ENCODE data around the gene ADAM19.

ADAM19 gene

GRCh38 chr5:157481666-157482065, 93.9 kb downstream of the ADAM19 start:
- no peak for DNase-seq

DNA sequence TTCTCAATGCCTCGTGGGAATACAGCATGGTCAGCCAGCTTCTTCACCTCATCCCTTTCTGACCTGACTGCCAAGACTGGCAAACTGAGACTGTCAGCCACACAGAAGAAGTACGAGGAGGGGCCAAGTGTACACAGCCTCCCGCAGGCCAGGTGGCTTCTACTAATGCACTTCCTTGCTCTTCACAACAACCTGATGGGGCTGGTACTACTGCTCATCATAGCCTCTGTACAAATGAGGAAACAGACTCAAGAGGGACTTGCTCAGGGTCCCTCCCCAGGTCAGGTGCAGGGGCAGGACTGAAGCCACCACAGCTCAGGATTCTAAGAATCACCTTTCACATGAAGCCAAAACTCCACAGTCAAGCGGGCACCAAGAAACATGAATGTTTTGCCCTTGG, 94.3 kb downstream of the ADAM19 start:
- no peak for DNase-seq

DNA sequence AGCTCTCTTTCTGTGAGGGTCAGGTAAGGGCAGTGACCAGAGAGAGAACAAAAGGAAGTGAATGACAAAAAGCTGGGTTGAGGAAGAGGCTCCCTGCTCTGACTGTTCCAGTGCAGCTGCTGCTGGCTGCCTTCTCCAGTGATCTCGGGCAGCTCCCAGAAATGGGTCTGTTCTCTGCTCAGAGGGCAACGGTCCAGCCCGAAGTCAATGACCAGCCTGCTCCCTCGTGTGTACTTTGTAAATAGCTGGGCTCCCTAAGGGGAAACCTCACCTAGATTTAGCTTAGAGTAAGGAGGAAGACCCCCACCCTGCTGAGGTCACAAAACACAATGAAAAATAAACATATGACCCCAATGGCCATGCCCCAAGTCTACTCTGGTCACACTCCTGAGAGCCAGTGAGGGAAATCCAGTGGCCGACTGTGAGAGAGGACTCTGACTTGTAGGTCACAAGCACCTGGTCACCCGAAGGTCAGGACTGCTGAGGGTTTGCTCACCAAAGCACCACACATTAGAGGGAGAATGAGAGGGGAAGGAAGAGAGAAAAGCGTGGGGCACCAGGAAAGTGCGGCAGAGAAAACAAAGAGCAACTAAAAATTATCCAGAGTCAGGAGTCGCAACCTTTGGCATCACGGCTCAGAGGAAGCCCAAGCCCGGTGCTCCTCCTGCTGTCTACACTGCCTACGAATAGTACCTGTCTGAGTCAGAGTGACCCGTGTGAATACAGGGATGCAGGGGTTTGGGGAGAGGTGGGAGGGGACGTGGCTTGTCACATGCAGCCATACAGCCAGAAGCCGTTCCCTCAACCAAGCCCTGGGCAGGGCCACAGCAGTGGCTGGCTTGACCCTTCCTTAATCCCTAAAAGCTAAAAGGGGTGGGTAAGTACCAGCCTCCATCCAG, 95.7 kb downstream of the ADAM19 start:
- DNase-seq = no peak

- DNase-seq = no peak
Observed at GRCh38 chr5:157479166-157479565, 96.4 kb downstream of the ADAM19 start.

DNA sequence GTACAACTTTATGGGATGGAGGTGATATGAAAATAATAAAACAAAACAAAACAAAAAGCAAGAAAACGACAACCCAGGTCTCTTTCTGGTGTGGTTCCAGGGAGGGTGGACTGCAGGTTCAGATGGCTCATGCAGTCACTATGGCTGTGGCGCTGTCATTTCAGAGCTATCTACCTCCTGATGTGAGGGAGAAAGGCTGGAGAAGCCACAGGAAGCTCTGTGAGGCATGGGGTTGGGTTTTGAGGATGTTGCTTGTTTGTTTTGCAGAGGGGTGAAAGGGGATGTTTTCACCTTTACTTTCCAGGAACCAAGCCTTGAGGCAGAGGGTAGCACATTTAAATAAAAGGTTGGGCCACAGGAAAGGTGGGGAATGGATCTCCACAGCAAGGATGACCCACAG, 96.8 kb downstream of the ADAM19 start:
- DNase-seq = no peak

GRCh38 chr5:157477814-157478494, 97.6 kb downstream of the ADAM19 start:
- DNase-seq = no peak

GRCh38 chr5:157476702-157477408, 98.7 kb downstream of the ADAM19 start:
- DNase-seq = no peak

- DNase-seq = no peak
Observed at GRCh38 chr5:157475432-157475831, 100.1 kb downstream of the ADAM19 start.

GRCh38 chr5:157473383-157474320, 101.9 kb downstream of the ADAM19 start:
- no peak for DNase-seq

DNA sequence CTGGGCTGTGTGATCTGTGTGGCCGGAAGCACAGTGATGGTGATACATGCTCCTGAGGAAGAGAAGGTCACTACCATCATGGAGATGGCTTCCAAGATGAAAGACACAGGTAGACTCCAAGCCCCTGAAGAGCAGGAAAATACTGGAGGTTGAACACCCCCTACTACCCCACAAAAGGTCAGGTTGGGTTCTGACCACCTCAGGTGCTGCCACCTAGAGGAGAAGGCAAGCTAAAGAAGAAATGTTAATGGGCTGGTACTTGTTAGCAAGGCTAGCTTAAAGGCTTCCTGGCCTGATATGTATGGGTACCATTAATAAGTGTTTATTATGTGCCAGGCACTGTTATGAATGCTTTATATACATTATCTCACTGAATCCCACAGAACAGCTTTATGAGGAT, 103.9 kb downstream of the ADAM19 start:
- no peak for DNase-seq

DNA sequence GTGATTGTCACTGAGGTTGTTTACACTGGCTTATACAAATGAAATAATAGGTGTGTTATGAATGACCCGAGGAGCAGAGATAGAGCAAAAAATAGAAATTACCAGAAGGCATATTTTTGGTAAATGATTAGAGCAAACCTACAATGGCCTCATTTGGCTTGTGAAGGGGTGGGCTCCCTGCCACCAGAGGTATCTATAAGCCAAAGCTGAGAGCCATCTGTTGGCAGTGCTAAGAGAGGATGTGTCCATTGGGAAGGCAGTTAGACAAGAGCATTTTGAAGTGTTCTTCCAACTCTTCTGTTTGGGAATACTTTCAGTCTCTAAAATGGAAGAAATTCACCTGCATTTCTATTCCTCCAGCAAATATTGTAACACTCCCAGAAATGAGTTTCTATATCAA, 104.9 kb downstream of the ADAM19 start:
- no peak for DNase-seq

DNA sequence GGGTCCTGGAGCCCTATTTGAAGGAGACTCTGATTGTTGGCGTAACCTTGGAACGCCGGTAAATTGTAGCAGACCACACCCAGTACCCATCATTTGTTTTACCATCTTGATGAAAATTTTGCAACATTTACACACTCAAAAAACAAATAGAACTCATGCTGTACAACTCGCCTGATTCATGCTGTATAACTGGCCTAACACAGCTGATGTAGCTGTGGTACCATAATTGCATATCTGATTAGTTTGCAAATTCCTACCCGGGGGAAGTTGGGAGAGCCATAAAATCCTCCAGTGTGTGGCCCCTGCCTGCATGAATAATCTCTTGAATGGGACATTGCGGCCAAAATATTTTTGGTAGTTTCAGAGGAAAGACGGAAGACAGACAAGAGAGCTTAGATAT, 105.9 kb downstream of the ADAM19 start:
- no peak for DNase-seq

DNA sequence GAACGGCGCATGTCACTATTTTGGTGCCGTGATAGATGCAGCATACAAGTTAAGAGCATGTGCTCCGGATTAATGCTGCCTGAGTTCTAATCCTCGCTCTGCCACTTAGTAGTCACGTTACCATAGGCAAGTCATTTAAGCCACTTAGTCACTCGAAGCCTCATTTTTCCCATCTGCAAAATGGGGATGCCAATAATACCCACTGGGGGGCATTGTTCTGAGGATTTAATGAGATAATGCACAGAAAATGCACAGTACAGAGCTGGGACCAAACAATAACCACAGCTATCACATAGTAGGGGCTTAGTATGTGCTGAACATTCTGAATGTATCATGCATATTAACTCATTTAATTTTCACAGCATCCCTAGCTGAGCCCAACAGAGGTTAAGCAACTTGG, 106.5 kb downstream of the ADAM19 start:
- no peak for DNase-seq

GRCh38 chr5:157468293-157468965, 107.1 kb downstream of the ADAM19 start:
- DNase-seq = no peak

DNA sequence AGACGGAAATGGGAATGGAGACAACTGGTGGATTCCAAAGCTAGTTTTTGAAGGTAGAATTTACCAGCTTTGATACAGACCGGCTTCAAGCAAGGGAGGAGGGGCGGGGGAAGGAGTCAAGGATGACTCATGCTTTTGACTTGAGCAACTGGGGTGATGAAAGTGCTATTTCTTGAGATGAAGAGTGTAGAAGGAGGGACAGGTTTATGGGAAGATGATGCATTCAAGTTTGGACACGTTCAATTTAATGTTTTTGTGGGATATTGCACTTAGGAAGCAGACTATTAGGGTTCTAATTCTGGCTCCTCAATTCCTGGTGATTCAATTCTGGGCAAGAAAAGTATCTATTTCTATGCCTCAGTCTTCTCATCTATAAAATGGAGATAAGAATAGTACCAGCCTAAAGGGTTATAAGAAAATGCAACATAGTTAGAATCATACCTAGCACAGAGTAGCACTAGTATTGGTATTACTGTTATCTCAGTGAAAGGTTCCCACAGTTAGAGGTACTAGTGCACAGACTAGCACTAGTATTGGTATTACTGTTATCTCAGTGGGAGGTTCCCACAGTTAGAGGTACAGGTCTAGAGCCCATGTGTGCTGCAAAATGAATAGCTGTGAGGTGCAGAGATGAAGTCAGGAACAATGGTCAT, 110.9 kb downstream of the ADAM19 start:
- no peak for DNase-seq

DNA sequence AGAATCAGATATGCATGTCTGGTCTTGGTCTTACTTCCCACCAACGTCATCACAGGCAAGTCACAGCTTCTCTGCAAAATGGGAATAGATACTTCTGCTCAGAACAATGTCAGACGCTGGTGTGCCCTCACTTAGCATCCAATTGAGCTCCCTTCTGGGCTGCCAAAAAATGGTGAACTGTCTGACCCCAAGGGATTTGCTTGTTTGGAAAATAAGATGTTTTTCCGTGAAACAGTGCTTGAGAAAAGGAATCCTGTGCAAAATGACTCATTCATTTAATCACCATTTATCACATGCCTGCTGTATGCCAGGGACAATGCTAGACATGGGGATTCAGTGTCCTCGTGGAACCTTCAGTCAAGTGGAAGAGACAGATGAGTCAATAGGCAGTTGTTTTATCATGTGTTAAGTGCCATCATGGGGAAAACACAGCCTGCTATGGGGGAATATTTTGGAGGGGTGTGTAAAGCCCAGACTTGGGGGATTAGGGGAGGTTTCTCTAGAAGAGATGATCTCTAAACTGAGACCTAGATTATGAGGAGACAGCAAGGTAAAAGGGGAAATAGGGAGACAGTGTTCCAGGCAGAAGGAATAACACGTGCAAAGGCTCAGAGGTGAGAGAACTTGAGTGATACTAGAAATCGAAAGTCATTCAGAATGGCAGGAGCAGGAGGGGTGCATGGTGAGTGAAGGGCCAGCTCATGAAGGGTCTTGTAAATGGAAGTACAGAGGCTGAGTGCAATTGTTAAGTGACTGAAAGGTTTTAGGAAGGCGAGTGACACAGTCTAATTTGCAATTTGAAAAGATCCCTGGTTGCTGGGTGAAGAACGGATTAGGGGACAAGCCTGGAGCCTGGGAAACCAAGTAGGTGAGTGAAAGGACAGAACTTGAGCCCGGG, 111.7 kb downstream of the ADAM19 start:
- no peak for DNase-seq

DNA sequence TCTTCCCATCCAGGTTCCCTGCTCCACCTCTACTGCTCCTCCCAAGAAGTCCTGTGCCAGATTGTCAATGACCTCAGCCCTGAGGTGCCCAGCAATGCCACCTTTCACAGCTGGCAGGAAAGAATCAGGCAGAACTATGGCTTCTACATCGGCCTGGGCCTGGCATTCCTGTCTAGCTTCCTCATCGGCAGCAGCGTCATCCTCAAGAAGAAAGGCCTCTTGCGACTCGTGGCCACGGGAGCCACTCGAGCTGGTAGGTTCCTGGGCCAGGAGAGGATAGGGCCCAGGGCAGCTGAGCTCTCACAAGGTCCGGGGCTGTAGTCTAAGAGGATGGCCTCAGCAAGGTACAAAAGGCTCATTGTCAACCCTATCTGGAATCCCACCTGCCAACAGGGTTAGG, 112.5 kb downstream of the ADAM19 start:
- DNase-seq = no peak

- DNase-seq = no peak
Observed at GRCh38 chr5:157460921-157461792, 114.4 kb downstream of the ADAM19 start.
